Mesenteric fat pad (tissue), 1 donor: ENCODE measurements around the gene RBM23. TPM values are rescaled to one million over a fixed set of nuclear protein-coding genes. Genes with fewer than 3 reads are reported as not detected.
A peak's percentile ranks its signal among the peaks of the same experiment; 100 is the strongest.
"Not testable (repeated sequence)": the region's sequence is repeated elsewhere in the genome, so short reads cannot be mapped to it uniquely, and the experiment has no call there.

Experiments
- DNase-seq: peaks from one replicate; pipeline ENCODE4 v3.0.0-alpha.2; 2020; ENCODE audit warnings: low spot score
- long read RNA-seq: library from polyadenylated mRNA; unstranded; transcript quantifications from one replicate; pipeline ENCODE4 v2.0.0, GENCODE V29; 2020
- total RNA-seq: library from RNA; stranded (reverse); fragmentation: NEBNext Ultra II Directional; extraction: Animal tissue kit (Norgen Biotek cat#: 25700); gene quantifications from one replicate; pipeline ENCODE4 v1.2.1, GENCODE V29; 2021
- donor health status: DM: yes; HTN: yes; CAD: no.

The RBM23 gene
- total RNA-seq: 53.8 TPM
- long read RNA-seq, full-length matches to known transcripts: 28 of 44 reads
- long read RNA-seq, partial matches to known transcripts: 5 of 44 reads
- long read RNA-seq, other reads (novel, unspliced or antisense): 11 of 44 reads

DNA sequence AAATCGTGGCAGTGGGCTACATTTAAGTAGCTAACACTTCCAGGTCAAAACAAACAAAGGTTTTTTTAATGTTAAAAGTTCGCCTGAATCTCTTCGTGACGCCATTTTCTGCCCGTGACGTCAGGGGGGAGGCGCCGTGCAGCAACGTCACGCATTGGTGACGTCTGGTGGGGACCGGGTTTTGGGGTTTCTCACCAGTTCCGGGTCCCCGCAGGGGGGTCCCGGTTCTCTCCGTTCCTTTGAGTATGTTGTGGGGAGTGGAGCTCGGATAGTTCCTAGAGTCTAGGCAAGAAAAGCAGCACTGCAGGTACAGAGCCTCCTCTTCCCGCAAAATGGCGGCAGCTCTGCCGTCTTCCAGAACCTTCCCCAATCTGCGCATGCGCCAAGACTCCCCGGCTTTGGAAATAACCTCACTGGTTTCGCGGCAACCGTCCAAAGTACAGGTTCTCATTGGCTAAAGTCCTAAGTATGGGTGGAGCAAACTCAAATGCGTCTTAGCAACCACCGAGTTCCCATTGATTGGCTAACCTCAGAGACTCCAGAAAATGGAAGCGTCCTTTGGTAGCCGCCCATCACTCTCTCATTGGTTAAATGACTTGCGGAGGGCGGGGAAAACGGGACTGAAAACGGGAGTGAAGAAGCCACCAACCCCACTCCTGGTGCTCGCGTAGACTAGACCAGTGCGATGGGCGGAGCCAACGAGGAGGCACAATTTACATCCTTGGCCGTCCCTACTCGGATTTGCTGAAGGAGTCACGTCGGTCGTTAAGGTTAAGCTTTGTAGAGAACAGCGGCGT, at the start of gene RBM23:
Gene RBM23 (minus strand): TSS at position 346 of the 797 bp plus-strand sequence.
- peak; percentile 99 for DNase-seq

DNA sequence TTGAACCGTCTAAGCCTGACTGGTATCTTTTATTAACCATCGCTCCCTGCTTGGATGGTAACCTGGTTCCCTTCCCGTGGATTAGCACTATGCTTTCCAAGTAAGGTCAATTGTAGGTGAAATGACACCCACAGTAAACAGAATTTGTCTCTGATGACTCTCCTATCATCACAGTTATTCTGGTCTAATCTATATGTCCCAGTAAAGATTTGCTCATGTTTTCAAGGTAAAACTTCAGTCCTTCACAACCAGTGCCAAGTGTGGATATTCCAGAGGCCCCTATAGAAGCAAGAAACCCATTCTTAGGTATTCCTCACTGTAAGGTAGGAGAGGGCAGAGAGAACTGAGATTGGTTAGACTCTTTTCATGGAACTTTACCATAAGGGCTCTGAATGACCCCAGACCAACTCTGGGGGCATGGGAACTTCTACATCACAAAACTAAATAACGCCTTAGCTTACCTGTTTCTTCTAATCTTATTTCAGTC, 47.9 kb upstream of the RBM23 start:
- DNase-seq: no peak

- DNase-seq: not testable (repeated sequence)
These were observed 47.2 kb upstream of the RBM23 start for GRCh38 chr14:22965916-22966782.

DNA sequence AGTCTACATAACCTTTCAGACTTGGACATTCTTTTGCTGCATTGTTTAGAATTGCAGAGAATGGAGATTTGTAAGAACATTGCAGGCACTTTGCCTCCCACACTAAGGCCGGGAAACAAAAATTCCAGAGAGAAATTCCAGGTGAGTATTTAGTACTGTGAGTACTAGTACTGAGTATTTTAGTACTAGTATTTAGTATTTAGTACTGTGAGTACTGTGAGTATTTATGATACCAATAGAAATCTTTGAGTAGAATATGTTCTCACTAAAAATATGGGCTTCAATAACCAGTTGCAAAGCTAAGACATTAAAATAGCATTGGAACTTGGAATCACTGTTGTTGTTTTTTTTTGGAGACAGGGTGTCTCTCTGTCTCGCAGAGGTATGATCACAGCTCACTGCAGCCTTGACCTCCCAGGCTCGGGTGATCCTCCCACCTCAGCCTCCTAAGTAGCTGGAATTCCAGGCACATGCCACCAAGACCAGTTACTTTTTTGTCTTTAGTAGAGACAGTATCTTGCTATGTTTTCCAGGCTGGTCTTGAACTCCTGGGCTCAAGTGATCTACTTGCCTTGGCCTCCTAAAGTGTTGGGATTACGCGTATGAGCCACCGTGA, 43.2 kb upstream of the RBM23 start:
- DNase-seq: no peak

DNA sequence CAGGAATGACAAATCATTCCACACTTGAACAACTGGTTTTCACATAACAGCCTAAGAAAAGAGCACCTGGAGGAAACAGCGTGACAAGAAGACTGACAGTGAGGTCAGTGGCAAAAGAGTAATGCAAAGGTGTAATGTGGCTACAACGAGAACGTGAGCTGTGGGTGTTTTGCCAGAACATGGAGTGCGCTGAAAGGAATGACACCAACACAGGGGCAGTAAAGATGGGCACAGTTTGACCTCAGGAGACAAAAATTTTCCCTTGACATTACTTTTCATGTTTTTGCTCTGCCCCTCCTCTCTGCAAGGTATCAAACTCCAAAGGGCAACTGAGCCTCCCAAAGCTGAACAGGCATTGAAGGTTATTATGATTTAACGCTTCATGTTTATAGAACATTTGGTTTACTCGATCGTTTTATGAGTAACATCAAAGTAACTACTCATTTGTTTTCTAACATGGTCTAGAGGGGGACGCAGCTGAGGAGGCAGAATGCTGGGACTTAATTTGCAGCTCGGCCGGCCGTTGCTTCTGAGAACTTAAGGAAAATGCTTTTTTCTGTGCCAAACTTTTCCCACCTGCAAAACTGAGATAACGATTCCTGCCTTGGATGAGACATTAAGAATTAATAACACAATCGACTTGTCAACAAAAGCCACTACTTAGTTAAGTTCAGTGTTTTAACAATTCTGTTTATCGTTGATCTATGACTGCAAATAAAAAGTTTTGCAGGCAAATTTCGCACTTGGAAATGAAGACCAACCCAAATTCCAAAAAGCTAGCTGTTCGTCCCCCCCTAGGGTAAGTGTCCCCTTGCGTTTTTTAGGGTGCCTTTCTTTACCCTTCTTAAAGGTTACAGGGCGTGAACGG, 37.0 kb upstream of the RBM23 start:
- DNase-seq: no peak

GRCh38 chr14:22952418-22952817, 33.5 kb upstream of the RBM23 start:
- no peak for DNase-seq

DNA sequence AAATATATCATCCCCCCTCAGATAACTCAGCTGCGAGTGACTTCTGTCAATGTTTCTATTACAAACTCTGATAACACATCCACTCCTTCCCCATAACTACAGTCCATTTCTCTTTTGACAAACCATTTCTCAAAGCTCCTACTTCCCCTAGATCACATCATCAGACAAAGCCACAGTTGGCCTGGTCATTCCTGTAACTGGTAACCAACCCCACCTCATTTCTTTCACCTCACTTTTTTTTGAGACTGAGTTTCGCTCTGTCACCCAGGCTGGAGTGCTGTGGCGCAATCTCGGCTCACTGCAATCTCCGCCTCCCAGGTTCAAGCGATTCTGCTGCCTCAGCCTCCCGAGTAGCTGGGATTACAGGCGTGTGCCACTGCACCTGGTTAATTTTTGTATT, 32.8 kb upstream of the RBM23 start:
- DNase-seq: not testable (repeated sequence)

- DNase-seq: no peak
These were observed 26.7 kb upstream of the RBM23 start for GRCh38 chr14:22945642-22946041.

GRCh38 chr14:22939684-22940083, 20.7 kb upstream of the RBM23 start:
- DNase-seq: no peak

GRCh38 chr14:22935156-22935555, 16.2 kb upstream of the RBM23 start:
- no peak for DNase-seq

GRCh38 chr14:22932146-22932545, 13.2 kb upstream of the RBM23 start:
- no peak for DNase-seq

- DNase-seq: no peak
These were observed 11.0 kb upstream of the RBM23 start for GRCh38 chr14:22929961-22930364.

DNA sequence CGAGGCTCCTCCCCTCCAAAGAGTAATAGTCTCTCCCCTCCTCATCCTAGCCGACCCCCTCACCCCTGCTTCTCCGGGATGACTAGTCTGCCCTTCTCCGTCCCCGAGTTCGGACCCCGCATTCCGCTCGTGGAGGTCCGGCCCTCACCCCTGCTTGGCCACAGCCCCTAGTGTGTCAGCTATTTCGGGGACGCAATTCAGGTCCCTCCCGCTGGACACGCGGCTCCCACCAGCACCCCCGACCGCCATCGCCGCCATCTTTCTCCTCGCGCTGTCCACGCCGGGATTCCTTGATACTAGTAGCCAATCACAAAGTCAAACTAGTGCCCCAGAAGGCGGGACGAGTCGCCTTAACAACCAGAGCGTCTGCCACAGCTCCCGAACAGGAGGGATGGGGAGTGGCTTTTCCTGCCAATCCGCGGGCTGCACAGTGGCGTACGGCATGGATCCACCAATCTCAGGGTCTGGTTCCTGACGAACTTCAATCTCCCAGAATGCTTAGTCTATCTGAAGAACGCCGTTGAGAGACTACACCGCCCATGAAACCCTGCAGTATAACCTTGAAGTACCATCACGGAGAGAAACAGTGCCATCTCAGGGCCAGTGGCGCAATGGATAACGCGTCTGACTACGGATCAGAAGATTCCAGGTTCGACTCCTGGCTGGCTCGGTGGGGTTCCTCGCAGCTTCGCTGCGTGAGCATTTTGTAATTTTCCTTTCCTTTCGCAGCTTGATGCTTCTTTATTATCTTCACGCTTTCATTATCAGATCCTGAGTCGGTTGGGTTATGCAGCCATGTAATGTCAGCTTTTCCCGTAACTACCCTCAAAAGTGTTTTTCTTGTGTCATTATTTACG, 10.4 kb upstream of the RBM23 start, which contains the start of gene PRMT5:
Gene PRMT5 (minus strand): TSS at position 273 of the 857 bp plus-strand sequence. CDS start 15 bp downstream, at position 258.
- DNase-seq: peak; percentile 97

GRCh38 chr14:22928237-22929103, 9.5 kb upstream of the RBM23 start:
- no peak for DNase-seq

DNA sequence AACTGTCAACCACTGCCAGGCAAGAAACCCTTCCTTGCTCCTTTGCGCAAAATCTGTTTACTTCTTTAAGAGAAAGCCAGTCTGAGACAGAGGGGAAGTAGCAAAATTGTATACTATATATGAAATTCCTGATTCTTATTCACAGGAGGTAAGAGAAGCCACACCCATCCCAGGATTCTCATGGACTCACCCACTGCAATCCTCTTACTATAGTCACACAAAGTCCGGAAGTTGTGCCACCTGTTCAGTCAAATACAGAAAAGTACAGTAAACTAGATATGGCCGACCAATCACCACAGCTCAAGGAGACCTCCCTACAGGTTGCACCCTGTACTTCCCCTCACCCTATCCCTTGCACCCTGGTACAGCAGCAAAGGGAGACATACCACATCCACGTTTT, 7.4 kb upstream of the RBM23 start:
- no peak for DNase-seq

DNA sequence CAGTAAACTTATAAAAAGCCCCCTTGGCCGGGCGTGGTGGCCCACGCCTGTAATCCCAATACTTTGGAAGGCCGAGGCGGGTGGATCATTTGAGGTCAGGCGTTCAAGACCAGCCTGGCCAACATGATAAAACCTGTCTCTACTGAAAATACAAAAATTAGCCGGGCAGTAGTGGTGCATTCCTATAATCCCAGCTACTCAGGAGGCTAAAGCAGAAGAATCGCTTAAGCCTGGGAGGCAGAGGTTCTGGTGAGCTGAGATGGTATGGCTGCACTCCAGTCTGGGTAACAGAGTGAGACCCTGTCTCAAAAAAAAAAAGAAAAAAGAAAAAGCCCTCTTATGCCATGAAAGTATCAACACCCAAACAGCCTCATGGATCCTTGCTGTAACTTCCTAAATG, 6.6 kb upstream of the RBM23 start:
- no peak for DNase-seq

GRCh38 chr14:22923746-22924145, 4.8 kb upstream of the RBM23 start:
- no peak for DNase-seq

DNA sequence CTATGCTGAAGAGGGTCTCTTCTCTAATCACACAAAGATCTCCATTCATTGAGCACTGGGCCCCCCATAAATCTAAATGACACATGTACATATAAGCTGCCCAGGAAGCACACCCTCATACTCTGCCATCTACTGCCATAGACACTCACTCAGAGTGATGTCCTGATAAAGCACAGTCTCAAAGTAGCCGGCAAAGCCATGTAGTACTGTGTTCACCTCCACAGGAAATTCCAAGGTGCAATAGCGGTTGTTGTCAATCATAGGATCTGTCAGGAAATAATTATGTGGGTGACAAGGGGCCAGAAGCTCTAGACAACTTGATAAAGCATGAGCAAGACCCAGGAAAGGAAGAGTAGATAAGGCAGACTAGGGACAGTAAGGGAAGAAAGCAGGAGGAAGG, 3.3 kb upstream of the RBM23 start:
- DNase-seq: no peak
